GM19043 (cell line): ENCODE measurements around the gene FASLG.
A peak's percentile ranks its signal among the peaks of the same experiment; 100 is the strongest.
"Not testable (repeated sequence)": the region's sequence is repeated elsewhere in the genome, so short reads cannot be mapped to it uniquely, and the experiment has no call there.

Experiments used
- ATAC-seq: cut with Tn5 transposase; IDR thresholded peaks from one replicate; pipeline ENCODE4 v1.9.1; 2021; ENCODE audit warnings: low read depth; ENCODE audit not compliant: unreplicated experiment

Gene FASLG, protein sequence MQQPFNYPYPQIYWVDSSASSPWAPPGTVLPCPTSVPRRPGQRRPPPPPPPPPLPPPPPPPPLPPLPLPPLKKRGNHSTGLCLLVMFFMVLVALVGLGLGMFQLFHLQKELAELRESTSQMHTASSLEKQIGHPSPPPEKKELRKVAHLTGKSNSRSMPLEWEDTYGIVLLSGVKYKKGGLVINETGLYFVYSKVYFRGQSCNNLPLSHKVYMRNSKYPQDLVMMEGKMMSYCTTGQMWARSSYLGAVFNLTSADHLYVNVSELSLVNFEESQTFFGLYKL

GRCh38 chr1:172658871-172659453 lies at the start of gene FASLG:
Gene FASLG, plus strand, starts transcription at chr1:172659103. Its CDS starts 99 bp downstream, at chr1:172659202.
- ATAC-seq = no peak

- ATAC-seq = no peak
Measured at GRCh38 chr1:172609528-172609927, 49.4 kb upstream of the FASLG start.

GRCh38 chr1:172612478-172612877 lies 46.4 kb upstream of the FASLG start:
- no peak for ATAC-seq

GRCh38 chr1:172613294-172613693 lies 45.6 kb upstream of the FASLG start:
- ATAC-seq = no peak

- ATAC-seq = no peak
Measured at GRCh38 chr1:172616195-172616594, 42.7 kb upstream of the FASLG start.

DNA sequence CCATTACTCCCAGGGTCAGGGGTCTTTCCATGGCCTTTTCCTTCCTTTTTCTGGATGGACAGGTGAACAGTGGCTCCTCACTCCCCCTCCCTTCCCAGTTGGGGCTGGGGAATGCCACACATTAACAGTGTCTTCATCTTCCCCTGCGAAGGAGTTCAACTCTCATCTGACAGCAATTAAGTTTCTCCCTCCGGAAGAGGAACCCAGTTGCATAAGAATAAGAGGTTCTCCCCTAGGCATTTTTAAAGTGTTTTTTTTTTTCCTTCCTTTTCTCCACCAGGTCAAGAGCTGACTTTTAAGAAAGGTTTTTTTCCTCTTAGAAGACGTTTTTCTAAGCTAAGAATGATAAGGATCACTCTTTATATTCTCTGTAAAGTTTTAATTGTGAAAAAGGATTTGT lies 42.3 kb upstream of the FASLG start:
- no peak for ATAC-seq

GRCh38 chr1:172620603-172621002 lies 38.3 kb upstream of the FASLG start:
- ATAC-seq = not testable (repeated sequence)

GRCh38 chr1:172622541-172622940 lies 36.4 kb upstream of the FASLG start:
- no peak for ATAC-seq

GRCh38 chr1:172623748-172624147 lies 35.2 kb upstream of the FASLG start:
- ATAC-seq = no peak

DNA sequence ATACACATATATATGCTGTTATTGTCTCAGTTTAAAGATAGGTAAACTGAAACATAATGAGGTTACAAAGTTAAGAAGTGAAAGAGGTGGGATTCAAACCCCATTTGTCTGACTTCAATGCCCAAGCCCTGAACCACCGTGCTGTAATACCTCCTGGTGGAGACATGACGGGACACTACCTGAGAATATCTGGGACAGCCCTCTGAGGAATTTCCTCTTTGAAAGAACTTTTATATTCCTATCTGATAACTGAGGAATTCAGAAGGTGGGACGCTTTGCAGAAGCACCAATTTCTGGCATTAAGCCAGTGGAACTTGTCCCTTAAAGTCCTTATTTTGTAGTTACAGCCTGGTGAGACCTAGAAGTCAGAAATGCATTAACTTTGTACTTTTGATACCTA lies 32.1 kb upstream of the FASLG start:
- ATAC-seq = no peak

- ATAC-seq = no peak
Measured at GRCh38 chr1:172627702-172628101, 31.2 kb upstream of the FASLG start.

GRCh38 chr1:172628401-172628800 lies 30.5 kb upstream of the FASLG start:
- ATAC-seq = no peak

GRCh38 chr1:172629170-172629569 lies 29.7 kb upstream of the FASLG start:
- no peak for ATAC-seq

- no peak for ATAC-seq
Measured at GRCh38 chr1:172629638-172630037, 29.3 kb upstream of the FASLG start.

DNA sequence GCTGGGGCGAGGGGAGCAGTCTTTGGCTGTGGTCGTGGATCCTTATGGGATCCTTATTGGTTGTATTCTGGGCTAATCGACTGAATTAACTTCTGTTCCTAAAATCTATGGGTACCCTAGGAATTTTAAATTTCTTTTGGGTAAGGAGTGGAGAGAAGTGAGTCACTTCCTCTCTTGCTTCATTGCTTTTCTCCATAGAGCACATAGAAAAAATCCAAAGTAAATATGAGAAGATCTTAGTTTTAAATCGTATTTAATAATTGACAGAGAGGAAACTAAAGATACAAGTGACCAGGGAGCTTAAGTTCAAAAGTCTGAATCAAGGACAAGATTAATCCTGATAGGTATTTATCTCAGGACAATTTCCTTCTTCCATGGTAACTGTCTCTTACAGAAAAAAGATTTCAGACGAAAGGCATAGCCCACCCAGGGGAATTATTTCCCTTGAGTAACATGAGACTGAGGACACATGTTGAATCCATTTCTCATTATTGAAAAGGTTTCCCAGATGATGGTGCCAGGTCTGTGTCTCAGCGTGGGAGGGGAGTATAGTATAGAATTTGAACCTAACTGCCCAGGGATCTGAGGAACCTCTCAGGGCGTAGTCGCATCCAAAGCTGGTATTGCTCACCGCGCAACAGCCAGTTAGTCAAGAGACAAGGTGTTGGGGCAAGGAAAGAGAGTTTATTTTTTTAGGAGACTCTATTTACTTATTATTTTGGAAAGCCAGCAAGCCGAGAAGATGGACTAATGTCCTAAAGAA lies 28.7 kb upstream of the FASLG start:
- ATAC-seq = no peak

DNA sequence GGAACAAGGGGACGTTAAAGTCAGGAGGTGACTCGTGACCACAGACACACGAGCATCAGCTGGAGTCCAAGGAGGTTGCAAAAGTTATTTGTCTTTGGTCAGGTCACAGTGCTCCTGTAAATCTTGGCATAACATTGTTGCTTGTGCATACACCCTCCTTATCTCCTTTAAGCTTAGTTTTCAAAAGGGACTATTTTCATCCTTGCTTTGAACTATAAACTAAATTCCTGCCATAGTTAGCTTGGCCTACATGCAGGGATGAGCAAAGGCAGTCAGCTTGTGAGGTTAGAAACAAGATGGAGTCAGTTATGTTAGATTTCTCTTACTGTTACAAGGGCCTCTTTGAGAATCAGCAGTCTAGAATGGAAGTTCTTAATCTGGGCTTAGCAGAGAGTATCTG lies 28.0 kb upstream of the FASLG start:
- ATAC-seq = no peak

GRCh38 chr1:172637522-172637921 lies 21.4 kb upstream of the FASLG start:
- ATAC-seq = no peak

DNA sequence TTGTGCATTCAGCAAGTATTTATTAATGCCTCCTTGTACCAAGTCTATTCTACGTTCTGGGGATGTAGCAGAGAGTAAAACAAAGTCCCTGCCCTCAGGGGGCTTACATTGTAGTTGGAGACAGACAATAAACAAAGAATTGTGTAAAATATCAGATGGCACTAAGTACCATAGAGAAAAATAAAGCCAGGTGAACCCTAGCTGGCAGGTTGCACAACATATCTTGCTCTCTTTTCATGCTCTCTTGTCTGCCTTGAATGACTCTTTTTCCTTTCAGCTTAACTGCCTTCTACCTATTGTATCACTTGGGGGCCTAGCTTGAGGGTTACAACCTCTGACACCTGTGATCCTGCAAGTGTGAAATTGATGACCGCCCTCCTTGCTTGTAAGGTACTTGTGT lies 20.7 kb upstream of the FASLG start:
- no peak for ATAC-seq

DNA sequence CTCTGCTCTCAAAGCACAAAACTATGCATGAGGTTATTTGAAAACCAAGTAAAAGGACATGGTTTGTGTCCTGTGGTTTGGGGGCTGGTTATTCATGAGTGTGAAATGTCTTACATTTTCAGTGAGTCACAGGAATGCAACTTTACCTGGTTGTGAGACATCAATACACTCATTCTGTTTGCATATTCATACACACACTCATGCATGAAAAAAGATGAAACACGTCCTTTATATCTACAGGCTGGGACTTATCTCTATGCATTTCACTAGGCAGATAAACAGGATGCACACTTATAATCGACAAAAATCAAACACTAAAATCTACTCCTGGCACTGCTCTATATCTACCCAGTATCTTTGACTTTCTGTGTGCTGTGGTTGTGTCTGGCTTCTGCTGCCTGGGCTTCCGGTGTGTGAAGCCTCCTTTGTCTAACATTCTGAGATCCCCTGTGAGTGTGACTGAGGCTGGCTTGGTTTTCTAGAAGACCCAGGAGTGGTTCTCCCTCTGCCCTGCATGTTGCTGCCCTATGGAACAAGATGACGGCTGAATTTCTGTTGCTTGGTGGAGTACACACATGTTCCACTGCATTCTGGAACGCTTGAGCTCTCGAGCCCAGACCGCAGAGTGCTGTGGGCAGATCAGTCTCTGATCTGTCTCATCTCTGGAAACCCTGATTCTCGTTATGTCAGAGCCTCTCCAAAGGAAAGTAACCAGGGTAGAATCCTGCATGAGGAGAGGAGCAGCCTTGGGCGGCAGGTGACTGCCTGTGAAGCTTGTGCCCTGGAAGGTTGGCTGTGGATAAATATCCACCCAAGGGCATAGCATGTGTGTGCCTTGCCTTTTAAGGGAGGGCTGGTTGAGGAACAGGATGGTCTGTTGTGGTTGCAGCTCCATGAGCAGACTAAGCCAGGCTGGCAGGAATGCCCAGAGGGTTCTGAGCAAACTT lies 19.7 kb upstream of the FASLG start:
- ATAC-seq = peak; percentile 36

DNA sequence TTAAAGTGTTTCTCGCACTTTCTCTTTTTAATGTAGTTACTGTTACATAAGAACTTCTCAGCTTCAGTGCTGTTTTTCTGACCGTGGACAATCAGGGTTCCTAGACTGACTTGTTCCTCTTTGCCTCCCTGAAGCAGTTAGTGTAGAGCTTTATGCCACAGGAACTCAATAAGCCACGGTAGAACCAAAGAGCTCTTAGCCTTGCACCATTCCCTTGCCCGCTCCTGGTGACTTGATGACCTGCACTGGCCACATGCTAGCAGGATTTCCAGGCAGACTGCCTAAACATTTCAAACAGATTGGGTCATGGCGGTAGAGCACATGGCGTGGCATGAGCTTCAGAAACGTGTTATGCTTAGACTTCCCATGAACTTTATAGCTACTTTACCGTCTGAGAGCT lies 18.8 kb upstream of the FASLG start:
- ATAC-seq = no peak

DNA sequence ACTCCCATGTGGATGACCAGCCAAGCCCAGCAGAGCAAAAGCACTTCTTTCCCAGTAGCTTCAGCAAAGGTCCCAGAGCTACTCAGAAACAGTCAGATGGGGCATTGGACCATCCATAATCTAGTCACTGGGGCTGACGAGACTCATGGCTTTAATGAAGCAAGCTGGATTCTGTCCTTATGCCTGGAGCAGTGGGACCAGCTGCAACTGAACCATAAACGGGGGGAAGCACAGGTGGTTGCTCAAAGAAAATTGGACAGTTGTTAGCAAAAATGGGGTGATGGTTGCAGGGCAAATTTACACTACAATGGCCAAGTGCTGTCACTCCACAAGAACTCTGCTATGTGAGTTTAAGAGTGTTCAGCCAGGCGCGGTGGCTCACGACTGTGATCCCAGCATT lies 17.4 kb upstream of the FASLG start:
- no peak for ATAC-seq
